GM18517 (cell line): ENCODE data around the gene FNBP1.

Source experiments
- ATAC-seq: cut with Tn5 transposase; IDR thresholded peaks from one replicate; pipeline ENCODE4 v1.9.1; 2021; ENCODE audit warnings: mild to moderate bottlenecking, moderate library complexity; ENCODE audit not compliant: unreplicated experiment

Gene FNBP1

DNA sequence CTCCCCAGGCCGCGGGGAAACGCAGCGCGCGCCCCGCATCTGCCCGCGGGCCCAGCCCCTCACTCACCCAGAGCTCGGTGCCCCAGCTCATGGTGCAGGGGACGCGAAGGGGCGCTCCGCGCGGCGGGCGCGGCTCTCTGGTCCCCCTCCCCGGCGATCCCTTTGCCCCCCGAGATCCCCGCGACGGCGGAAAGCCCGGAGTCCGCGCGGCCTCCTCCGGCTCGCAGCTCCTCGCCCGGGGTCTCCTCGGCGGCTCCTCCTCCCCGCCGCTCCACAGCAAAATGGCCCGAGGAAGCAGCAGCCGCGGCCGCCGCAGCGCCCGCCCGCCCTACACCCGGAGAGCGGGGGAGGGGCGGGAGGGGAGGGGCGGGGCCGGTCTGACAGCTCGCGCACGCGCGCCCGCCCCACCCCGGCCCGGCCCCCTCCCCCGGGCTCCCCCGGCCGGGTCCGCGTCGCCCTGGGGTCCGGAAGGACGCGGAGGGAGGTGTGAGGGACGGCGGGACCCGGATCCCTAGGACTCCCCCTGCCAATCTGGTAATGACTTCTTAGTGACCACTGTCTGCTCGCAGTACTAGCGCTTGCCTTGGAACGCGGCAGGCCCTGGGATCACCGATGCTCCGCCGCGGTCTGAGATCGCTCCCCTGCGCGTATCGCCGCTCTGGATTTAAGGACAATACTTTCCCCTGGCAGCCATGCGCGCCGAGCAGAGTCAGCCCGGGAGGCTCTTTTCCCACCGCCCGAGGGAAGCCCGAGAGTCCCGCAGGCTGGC lies at the start of gene FNBP1:
Gene FNBP1 (minus strand): TSS at position 305 of the 769 bp plus-strand sequence. CDS start 214 bp downstream, at position 91.
- ATAC-seq, result no peak

- no peak for ATAC-seq
Measured at GRCh38 chr9:130090915-130091314, 47.9 kb upstream of the FNBP1 start.

GRCh38 chr9:130089141-130089540 lies 46.2 kb upstream of the FNBP1 start:
- ATAC-seq, result no peak

GRCh38 chr9:130088051-130088450 lies 45.1 kb upstream of the FNBP1 start:
- no peak for ATAC-seq

GRCh38 chr9:130084337-130084736 lies 41.3 kb upstream of the FNBP1 start:
- ATAC-seq, result no peak

DNA sequence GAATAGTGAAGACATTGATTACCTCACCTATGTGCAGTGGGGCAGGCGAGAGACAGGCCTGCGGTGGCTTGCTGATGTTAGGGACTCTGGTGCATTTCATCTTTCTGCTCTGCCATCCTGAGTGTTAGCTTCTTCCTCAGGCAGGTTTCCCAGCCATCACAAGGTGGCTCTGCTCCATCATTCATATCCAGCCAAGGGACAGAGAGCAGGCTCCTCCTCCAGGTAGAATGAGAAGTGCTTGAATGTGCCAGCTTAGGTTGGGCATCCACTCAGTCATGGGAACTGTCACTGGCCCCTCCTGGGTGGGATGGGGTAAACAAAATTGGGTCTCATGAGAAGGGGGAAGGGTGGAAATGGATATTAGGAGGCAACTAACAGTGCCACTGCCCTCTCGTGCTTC lies 35.6 kb upstream of the FNBP1 start:
- no peak for ATAC-seq

GRCh38 chr9:130073373-130073772 lies 30.4 kb upstream of the FNBP1 start:
- no peak for ATAC-seq

DNA sequence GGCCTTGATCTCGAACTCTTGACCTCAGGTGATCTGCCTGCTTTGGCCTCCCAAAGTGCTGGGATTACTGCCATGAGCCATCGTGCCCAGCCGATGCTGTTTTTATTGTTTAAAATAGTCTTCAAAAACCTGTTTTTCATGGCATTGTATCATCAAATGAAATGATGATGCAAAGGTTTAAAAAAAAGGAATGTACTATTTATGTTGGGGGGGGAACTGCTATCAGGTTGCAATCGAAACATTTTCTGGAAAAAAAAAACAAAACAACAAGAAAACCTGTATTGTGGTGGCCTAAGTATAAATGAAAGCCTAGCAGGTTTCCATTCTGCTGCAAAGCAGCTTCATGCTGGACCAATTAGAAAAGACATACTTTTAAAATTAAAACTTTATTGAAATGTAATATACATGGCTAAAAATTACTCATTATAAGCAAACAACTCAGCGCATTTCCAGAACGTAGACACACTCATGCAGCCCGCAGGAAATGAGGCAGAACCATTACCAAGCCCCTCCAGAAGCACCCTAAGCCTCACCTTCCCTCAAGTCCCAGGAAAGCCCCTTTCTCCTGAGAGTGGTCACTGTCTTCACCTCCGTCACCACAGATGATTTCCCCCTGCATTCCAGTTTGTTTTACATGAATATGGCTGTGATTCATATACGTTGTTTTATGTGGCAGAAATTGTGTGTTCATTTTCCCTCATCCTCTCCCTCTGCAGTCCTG lies 29.7 kb upstream of the FNBP1 start:
- no peak for ATAC-seq

DNA sequence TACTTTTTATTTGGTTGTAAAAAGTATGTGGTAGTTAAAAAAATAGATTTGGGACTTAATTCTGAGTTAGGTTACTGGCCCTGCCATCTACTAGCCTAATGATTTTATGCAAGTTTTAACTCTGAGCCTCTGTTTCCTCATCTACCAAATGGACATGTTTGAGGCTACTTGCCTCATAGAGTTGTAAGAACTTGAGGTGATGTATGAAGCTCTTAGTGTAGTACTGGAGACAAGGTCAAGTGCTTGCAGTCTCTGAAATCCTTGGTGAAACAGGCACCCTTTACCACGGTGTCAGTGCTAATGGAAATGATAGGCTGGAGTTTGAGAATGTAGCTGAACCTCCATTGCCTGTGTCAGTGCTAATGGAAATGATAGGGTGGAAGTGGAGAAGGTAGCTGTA lies 26.1 kb upstream of the FNBP1 start:
- ATAC-seq, result no peak

GRCh38 chr9:130064621-130065020 lies 21.6 kb upstream of the FNBP1 start:
- no peak for ATAC-seq

DNA sequence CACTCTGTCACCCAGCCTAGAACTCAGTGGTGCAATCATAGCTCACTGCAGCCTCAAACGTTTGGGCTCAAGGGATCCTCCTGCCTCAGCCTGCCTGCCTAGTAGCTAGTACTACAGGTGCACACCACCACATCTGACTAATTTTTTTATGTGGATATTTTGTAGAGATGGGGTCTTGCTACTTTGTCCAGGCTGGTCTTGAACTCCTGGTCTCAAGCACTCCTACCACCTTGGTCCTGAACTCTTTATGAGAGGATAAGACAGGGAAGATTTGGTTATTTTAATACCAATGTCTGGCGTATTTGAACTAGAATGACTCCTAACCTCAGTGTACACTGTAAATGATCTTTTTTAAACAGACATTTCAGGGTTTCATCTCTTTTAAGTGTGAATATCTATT lies 19.8 kb upstream of the FNBP1 start:
- ATAC-seq, result no peak

GRCh38 chr9:130060296-130060695 lies 17.3 kb upstream of the FNBP1 start:
- no peak for ATAC-seq

GRCh38 chr9:130058887-130059286 lies 15.9 kb upstream of the FNBP1 start:
- ATAC-seq, result no peak

GRCh38 chr9:130058154-130058553 lies 15.2 kb upstream of the FNBP1 start:
- ATAC-seq, result no peak

DNA sequence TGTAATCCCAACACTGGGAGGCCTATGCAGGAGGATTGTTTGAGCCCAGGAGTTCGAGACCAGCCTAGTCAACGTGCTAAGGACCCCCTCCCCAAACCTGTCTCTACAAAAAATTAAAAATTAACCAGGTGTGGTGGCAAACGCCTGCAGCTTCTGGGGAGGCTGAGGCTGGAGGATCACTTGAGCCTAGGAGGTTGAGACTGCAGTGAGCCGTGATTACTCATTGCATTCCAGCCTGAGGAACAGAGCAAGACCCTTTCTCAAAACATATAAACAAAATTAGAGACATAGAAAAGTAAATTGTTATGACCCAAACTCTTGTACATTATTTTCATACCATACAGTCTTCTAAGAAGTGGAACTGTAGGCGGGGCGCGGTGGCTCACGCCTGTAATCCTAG lies 11.8 kb upstream of the FNBP1 start:
- no peak for ATAC-seq

DNA sequence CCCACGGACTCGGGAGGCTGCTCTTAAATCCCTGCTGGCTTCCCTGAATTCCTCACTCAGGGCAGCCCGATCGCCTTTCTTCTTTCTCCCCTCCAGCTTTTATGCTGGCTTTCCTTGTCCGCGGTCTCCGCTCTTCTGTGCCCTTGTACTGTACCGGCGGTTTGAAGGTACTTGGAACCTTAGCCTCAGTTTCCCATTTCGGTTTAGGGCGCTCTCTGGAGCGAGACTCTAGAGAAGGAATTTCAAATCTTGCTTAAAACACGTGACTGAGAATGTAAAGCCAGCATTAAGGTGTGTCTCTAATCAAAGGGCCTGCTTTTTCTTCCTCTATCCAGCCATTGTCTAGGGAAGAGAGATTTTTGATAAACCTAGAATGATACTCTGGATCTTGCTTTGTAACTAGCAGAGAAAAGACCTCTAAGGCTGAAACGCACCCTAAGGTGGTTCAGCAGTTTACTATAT lies 11.4 kb upstream of the FNBP1 start:
- no peak for ATAC-seq

DNA sequence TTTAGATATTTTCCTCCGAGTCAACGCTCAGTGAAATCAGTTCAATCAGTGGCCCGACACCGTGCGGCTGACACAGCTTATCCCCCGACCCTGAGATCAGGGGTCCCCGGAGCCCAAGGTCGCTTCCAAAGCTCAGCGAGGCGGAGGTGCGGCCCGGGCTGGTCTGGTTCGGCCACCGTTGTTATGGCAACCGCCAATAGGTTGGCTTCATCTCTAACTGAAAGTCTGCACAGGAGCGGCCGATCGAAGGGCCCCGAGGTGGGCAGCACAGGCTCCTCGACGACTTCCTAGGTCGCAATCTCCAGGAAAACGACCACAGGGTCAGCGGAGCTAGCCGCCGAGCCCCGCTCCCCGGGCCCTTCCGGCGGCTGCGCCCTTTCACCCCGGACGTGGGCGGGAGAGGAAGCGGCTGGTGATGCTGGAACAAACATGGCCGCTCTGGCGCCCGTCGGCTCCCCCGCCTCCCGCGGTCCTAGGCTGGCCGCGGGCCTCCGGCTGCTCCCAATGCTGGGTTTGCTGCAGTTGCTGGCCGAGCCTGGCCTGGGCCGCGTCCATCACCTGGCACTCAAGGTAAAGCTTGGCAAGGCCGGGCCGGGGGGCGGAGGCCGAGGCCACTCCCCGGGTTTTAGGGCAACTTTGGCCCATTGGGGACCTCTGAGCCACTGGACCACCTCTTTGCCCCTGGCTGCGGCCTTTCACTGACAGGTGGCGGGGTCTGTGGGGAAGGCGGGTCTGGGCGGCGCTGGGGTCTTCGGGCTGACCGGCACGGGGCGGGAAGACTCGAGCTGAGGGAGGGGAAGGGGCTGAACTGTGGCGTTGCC lies 10.7 kb upstream of the FNBP1 start, which contains the start of gene GPR107:
Gene GPR107 (plus strand): TSS at position 403 of the 821 bp plus-strand sequence. CDS start 27 bp downstream, at position 430.
- ATAC-seq, result peak; percentile 68

DNA sequence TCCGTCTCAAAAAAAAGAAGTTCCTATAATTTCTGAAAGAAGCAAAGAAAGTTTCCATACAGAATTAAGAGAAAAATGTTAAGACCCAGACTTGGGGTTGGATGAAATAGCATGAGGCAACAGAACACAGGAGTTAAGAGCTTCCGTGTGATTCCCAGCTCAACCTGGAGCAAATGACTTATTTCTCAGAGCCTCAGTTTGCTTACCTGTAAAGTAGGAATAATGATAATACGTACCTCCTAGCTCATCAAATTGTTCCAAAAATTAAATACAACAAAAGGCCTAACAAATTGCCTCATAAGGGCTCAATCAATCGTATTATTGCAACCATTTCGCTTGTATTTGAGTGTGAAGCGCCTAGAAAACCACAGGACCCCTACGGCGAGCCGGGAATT lies 10.1 kb upstream of the FNBP1 start:
- ATAC-seq, result no peak

- ATAC-seq, result no peak
Measured at GRCh38 chr9:130051855-130052254, 8.9 kb upstream of the FNBP1 start.

DNA sequence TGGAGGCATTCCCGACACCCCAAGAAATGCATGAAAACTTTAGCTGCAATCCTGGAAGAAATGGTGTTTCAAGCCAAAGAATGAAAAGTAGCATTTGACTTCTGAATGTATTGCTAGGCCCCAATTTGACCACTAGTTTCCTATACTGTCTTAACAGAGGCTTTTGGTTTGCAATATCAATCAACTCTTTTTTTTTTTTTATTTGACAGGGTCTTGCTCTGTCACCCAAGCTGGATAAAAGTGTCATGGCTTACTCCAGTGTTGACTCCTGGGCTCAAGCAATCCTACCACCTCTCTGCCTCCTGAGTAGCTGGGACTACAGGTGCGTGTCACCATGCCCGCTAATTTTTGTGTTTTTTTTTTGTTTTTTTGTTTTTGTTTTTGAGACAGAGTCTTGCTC lies 7.5 kb upstream of the FNBP1 start:
- no peak for ATAC-seq
